ENCODE measurements around the gene NIPAL4.
A peak's percentile ranks its signal among the peaks of the same experiment; 100 is the strongest.

The NIPAL4 gene

DNA sequence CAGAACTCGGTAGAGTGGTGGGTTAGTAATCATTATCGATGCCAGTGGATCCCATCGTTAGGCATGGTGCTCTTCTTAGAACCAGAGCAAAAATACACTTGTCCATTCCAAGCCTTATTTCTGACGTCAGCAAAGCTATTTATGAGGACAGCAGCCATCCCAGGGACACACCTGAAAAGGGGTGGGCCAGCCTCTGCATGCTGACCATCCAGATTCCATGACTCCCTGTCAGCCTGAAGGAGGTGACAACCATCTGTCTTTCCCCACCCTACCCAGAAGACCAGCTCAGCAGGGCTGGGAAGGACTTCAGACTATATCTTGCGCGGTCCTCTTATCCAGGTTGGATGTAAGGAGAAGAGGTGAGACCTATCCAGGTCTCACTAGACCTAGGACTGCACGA lies 5.7 kb upstream of the NIPAL4 start:
- no peaks in the 10 kb centered on the region for H3K9me3 Mint-ChIP-seq
- H3K27me3 Mint-ChIP-seq: peaks cover 26% of the 10 kb centered on the region

DNA sequence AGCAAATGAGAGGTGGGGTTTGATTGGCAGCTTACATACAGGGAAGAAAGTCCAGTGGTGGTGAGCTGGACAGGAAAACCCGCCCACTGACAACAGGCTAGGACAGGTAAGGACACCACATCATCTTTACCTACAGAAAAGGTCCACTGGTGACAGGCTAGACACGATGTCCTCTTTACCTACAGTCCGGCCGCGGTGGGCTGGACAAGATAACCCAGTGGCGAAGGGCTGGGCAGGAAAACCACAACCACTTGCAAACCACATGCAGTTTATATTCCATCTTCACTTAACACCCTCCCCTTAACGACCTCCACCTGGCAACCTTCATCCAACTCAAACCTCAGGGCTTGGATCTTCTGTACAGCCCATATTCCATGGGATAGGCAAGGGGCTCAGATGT lies 5.0 kb upstream of the NIPAL4 start:
- Mint-ChIP-seq H3K9me3 (no peaks in the 10 kb centered on the region), H3K4me3 (no peak overlapping the region), H3K27ac (no peak overlapping the region), H3K4me1 (peaks cover 7% of the 10 kb centered on the region), H3K27me3 (peaks cover 34% of the 10 kb centered on the region)
- DNase-seq: no peak
- no peak for ATAC-seq

More for the DNA sequence above, 5.7 kb upstream of the NIPAL4 start:
- Mint-ChIP-seq H3K4me1 (no peaks in the 10 kb centered on the region), H3K27ac (no peak overlapping the region), H3K4me3 (no peak overlapping the region)
- DNase-seq (no peak), ATAC-seq (no peak)

DNA sequence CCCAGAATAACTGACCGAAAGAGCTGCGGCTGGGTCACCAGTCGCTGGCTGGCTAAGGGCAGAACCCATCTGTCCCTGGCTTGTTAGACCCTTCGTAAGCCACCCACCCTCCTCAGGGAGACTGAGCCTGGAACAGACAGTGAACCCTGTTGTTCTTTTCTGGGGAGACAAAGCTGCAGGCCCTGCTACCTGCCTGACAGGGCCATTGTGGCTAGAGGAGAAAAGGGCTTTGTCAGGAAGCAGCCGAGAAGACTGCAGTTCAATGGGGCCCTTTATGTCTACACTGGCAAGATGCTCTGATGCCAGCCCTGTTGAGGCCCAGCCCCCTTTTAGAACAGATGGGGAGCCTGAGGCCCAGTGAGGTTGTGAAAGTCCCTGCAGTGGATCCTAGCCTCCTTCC lies 3.7 kb upstream of the NIPAL4 start:
- peaks cover 16% of the 10 kb centered on the region for H3K4me1 Mint-ChIP-seq
- ATAC-seq (no peak), DNase-seq (no peak)
- no peaks in the 10 kb centered on the region for H3K9me3 Mint-ChIP-seq
- H3K4me3 Mint-ChIP-seq: no peak overlapping the region
- H3K27ac Mint-ChIP-seq: no peak overlapping the region
- H3K27me3 Mint-ChIP-seq: peaks cover 46% of the 10 kb centered on the region

DNA sequence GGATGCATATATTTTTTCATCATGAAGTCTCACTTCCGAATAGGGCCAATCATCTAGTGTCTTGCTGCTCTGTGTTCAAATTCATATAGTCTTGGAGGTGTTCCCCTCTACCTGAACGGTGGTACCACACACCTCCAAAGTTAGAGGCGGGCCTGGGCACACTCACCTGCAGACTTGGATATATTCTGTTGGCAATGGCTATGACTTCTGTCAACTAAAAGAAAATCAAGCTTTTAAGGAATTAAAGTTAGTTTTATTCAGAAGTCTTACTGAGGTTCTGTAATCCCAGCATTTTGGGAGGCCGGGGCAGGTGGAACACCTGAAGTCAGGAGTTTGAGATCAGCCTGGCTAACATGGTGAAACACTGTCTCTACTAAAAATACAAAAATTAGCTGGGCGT lies 2.6 kb upstream of the NIPAL4 start:
- Mint-ChIP-seq H3K27me3 (peaks cover 55% of the 10 kb centered on the region), H3K27ac (no peak overlapping the region), H3K4me3 (no peak overlapping the region), H3K4me1 (peaks cover 16% of the 10 kb centered on the region), H3K9me3 (no peaks in the 10 kb centered on the region)
- DNase-seq: no peak
- no peak for ATAC-seq

DNA sequence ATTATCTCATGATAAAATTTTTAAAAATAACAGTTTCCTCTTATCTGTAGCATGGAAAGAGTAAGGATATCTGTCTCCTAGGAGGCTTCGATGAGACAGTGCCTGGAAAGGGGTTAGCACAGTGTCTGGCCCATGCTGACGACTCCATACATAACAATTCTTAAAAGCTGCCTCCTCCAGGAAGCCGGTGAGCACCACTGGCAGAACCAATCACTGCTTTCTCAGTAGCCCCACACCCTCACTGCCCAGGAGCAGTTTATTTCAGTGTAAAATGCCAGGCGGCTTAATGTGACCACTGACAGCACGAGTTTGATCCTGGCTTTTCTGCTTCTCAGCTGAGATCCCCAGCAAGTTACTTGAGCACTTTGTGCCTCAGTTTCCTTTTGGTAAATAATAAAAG lies 1.2 kb upstream of the NIPAL4 start:
- H3K9me3 Mint-ChIP-seq: no peaks in the 10 kb centered on the region
- ATAC-seq (no peak), DNase-seq (no peak)
- H3K4me3 Mint-ChIP-seq: no peak overlapping the region
- H3K4me1 Mint-ChIP-seq: peaks cover 19% of the 10 kb centered on the region
- H3K27me3 Mint-ChIP-seq: peaks cover 65% of the 10 kb centered on the region
- no peak overlapping the region for H3K27ac Mint-ChIP-seq

DNA sequence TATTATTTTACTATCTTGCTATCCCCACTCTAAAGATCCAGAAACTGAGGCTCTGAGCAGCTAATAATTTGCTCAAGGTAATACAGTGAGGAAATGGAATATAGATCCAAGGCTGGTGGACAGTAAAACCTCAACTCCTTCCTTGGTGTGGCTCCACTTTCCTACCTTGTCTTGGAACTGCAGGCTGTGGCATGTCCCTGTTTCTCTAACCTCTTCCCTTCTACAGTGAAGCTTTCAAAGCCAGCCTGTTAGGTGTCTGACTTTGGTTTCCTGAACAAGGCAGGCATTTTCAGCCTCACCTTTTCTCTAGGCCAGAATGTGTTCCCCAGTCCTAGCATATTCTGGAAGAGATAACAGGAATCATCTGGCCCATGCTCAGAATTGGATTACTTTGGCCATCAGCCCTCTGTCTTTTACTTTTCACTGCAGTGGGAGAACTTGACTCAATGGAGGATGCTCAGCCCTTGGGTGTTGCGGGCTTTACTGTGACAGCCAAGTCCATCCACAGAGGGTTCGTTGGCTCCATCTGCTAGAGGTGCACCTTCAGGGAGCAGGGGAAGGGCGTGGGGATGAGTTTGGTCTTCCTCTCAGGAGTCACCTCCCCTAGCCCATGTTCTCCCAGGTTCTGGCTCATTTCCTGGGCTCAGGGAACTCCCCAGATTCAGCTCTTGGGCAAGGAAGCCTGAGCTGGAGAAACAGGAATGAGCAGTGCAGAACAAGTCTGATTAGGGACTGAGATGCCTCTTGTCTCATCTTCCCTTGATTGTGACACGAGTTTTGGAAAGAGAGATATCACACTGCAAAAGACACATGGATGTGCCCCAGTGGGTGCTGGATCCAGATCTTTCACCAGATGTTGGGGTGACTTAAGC lies 1.1 kb downstream of the NIPAL4 start:
- H3K27ac Mint-ChIP-seq: no peak overlapping the region

DNA sequence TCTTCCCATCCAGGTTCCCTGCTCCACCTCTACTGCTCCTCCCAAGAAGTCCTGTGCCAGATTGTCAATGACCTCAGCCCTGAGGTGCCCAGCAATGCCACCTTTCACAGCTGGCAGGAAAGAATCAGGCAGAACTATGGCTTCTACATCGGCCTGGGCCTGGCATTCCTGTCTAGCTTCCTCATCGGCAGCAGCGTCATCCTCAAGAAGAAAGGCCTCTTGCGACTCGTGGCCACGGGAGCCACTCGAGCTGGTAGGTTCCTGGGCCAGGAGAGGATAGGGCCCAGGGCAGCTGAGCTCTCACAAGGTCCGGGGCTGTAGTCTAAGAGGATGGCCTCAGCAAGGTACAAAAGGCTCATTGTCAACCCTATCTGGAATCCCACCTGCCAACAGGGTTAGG lies 3.1 kb downstream of the NIPAL4 start:
- no peak for DNase-seq
- peaks cover 33% of the 10 kb centered on the region for H3K4me1 Mint-ChIP-seq
- H3K9me3 Mint-ChIP-seq: no peaks in the 10 kb centered on the region
- no peak for ATAC-seq
- peaks cover 57% of the 10 kb centered on the region for H3K27me3 Mint-ChIP-seq
- no peak overlapping the region for H3K4me3 Mint-ChIP-seq
- H3K27ac Mint-ChIP-seq: no peak overlapping the region

More for the DNA sequence above, 1.1 kb downstream of the NIPAL4 start:
- Mint-ChIP-seq H3K27me3 (peaks cover 58% of the 10 kb centered on the region), H3K9me3 (no peaks in the 10 kb centered on the region), H3K4me3 (peak overlapping the region in 1 of 2 donors; percentile 79), H3K4me1 (peaks cover 33% of the 10 kb centered on the region)
- no peak for DNase-seq
- no peak for ATAC-seq

DNA sequence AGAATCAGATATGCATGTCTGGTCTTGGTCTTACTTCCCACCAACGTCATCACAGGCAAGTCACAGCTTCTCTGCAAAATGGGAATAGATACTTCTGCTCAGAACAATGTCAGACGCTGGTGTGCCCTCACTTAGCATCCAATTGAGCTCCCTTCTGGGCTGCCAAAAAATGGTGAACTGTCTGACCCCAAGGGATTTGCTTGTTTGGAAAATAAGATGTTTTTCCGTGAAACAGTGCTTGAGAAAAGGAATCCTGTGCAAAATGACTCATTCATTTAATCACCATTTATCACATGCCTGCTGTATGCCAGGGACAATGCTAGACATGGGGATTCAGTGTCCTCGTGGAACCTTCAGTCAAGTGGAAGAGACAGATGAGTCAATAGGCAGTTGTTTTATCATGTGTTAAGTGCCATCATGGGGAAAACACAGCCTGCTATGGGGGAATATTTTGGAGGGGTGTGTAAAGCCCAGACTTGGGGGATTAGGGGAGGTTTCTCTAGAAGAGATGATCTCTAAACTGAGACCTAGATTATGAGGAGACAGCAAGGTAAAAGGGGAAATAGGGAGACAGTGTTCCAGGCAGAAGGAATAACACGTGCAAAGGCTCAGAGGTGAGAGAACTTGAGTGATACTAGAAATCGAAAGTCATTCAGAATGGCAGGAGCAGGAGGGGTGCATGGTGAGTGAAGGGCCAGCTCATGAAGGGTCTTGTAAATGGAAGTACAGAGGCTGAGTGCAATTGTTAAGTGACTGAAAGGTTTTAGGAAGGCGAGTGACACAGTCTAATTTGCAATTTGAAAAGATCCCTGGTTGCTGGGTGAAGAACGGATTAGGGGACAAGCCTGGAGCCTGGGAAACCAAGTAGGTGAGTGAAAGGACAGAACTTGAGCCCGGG lies 3.9 kb downstream of the NIPAL4 start:
- peaks cover 33% of the 10 kb centered on the region for H3K4me1 Mint-ChIP-seq
- H3K27me3 Mint-ChIP-seq: peaks cover 49% of the 10 kb centered on the region
- H3K27ac Mint-ChIP-seq: peak overlapping the region in 1 of 2 donors; percentile 93
- ATAC-seq (peak; percentile 3), DNase-seq (no peak)
- peak overlapping the region; percentile 9 to 62 for H3K4me3 Mint-ChIP-seq
- no peaks in the 10 kb centered on the region for H3K9me3 Mint-ChIP-seq

DNA sequence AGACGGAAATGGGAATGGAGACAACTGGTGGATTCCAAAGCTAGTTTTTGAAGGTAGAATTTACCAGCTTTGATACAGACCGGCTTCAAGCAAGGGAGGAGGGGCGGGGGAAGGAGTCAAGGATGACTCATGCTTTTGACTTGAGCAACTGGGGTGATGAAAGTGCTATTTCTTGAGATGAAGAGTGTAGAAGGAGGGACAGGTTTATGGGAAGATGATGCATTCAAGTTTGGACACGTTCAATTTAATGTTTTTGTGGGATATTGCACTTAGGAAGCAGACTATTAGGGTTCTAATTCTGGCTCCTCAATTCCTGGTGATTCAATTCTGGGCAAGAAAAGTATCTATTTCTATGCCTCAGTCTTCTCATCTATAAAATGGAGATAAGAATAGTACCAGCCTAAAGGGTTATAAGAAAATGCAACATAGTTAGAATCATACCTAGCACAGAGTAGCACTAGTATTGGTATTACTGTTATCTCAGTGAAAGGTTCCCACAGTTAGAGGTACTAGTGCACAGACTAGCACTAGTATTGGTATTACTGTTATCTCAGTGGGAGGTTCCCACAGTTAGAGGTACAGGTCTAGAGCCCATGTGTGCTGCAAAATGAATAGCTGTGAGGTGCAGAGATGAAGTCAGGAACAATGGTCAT lies 4.6 kb downstream of the NIPAL4 start:
- H3K27me3 Mint-ChIP-seq: peaks cover 42% of the 10 kb centered on the region

DNA sequence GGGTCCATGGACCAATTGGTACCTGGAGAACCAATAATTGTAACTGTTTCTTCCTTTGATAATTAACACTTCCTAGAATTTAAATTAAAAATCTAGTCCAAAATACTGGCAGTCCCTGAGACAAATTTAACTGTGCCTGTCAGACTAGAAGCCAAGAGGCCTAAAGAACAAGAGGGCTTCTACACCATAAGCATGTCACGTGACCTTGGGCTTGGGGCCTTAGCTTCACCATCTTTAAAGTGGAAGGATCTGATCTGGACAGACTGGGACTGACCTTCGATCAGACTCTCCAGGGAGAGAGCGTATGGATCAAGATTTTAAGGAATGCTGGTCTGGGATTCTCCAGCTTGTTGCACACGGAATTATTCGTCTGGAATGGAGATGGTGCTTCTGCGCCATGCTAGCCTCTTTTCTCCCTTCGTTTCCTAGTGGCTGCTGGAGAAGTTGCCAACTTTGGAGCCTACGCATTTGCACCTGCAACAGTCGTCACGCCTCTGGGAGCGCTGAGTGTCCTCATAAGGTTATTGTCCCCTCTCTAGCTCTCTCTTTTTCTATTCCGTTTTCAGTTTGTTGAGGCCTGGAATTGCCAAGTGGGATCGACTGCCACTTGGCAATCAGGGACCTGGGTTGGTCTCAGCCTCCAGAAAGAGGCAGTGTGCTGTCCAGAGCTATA lies 8.4 kb downstream of the NIPAL4 start:
- Mint-ChIP-seq H3K27me3 (peaks cover 13% of the 10 kb centered on the region), H3K9me3 (no peaks in the 10 kb centered on the region), H3K4me1 (peaks cover 17% of the 10 kb centered on the region), H3K27ac (no peak overlapping the region), H3K4me3 (no peak overlapping the region)
- ATAC-seq (no peak), DNase-seq (no peak)

More for the DNA sequence above, 4.6 kb downstream of the NIPAL4 start:
- ATAC-seq (peak; percentile 97), DNase-seq (peak; percentile 30 to 74)
- Mint-ChIP-seq H3K9me3 (no peaks in the 10 kb centered on the region), H3K4me3 (peak overlapping the region; percentile 1 to 62), H3K27ac (peak overlapping the region in 1 of 2 donors; percentile 93), H3K4me1 (peaks cover 30% of the 10 kb centered on the region)

DNA sequence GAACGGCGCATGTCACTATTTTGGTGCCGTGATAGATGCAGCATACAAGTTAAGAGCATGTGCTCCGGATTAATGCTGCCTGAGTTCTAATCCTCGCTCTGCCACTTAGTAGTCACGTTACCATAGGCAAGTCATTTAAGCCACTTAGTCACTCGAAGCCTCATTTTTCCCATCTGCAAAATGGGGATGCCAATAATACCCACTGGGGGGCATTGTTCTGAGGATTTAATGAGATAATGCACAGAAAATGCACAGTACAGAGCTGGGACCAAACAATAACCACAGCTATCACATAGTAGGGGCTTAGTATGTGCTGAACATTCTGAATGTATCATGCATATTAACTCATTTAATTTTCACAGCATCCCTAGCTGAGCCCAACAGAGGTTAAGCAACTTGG lies 9.1 kb downstream of the NIPAL4 start:
- Mint-ChIP-seq H3K27ac (no peak overlapping the region), H3K4me1 (peaks cover 12% of the 10 kb centered on the region), H3K9me3 (no peaks in the 10 kb centered on the region), H3K27me3 (peaks cover 12% of the 10 kb centered on the region), H3K4me3 (no peak overlapping the region)
- ATAC-seq (no peak), DNase-seq (no peak)

DNA sequence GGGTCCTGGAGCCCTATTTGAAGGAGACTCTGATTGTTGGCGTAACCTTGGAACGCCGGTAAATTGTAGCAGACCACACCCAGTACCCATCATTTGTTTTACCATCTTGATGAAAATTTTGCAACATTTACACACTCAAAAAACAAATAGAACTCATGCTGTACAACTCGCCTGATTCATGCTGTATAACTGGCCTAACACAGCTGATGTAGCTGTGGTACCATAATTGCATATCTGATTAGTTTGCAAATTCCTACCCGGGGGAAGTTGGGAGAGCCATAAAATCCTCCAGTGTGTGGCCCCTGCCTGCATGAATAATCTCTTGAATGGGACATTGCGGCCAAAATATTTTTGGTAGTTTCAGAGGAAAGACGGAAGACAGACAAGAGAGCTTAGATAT lies 9.7 kb downstream of the NIPAL4 start:
- Mint-ChIP-seq H3K9me3 (no peaks in the 10 kb centered on the region), H3K4me1 (peaks cover 5% of the 10 kb centered on the region), H3K4me3 (no peak overlapping the region), H3K27ac (no peak overlapping the region), H3K27me3 (peaks cover 10% of the 10 kb centered on the region)
- no peak for DNase-seq
- ATAC-seq: no peak

DNA sequence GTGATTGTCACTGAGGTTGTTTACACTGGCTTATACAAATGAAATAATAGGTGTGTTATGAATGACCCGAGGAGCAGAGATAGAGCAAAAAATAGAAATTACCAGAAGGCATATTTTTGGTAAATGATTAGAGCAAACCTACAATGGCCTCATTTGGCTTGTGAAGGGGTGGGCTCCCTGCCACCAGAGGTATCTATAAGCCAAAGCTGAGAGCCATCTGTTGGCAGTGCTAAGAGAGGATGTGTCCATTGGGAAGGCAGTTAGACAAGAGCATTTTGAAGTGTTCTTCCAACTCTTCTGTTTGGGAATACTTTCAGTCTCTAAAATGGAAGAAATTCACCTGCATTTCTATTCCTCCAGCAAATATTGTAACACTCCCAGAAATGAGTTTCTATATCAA lies 10.6 kb downstream of the NIPAL4 start:
- no peak for DNase-seq
- no peak overlapping the region for H3K27ac Mint-ChIP-seq

DNA sequence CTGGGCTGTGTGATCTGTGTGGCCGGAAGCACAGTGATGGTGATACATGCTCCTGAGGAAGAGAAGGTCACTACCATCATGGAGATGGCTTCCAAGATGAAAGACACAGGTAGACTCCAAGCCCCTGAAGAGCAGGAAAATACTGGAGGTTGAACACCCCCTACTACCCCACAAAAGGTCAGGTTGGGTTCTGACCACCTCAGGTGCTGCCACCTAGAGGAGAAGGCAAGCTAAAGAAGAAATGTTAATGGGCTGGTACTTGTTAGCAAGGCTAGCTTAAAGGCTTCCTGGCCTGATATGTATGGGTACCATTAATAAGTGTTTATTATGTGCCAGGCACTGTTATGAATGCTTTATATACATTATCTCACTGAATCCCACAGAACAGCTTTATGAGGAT lies 11.7 kb downstream of the NIPAL4 start:
- no peak overlapping the region for H3K27ac Mint-ChIP-seq
- ATAC-seq (peak; percentile 62), DNase-seq (peak in 1 of 2 donors; percentile 26)
- no peak overlapping the region for H3K4me3 Mint-ChIP-seq
- no peaks in the 10 kb centered on the region for H3K9me3 Mint-ChIP-seq
- peaks cover 1% of the 10 kb centered on the region for H3K4me1 Mint-ChIP-seq
- H3K27me3 Mint-ChIP-seq: peaks cover 10% of the 10 kb centered on the region

More for the DNA sequence above, 10.6 kb downstream of the NIPAL4 start:
- peaks cover 10% of the 10 kb centered on the region for H3K27me3 Mint-ChIP-seq
- no peak for ATAC-seq
- H3K4me3 Mint-ChIP-seq: no peak overlapping the region
- no peaks in the 10 kb centered on the region for H3K9me3 Mint-ChIP-seq
- no peaks in the 10 kb centered on the region for H3K4me1 Mint-ChIP-seq
